Endothelial cell of umbilical vein (primary cell): Measurements from ENCODE around the gene UNC50. TPM values are rescaled to one million over a fixed set of nuclear protein-coding genes. Genes with fewer than 3 reads are reported as not detected.

Experiments
- BruUV-seq: library from RNA; stranded (reverse); fragments of 400-500 nt; replicated peaks from 2 replicates; lab custom pipeline; 2021; lab: Mats Ljungman, UMichigan
- CTCF ChIA-PET: fragments of 300-600, 350-600 bp; sonication (Branson Sonifier 250); formaldehyde crosslinking; loops from one replicate; lab custom pipeline; 2021; ENCODE audit warnings: antibody characterized with exemption, inconsistent platforms; lab: Charles Lee
- POLR2A ChIA-PET: fragments of 300-600, 350-600 bp; sonication (Branson Sonifier 250); formaldehyde crosslinking; loops from one replicate; lab custom pipeline; 2021; ENCODE audit warnings: antibody characterized with exemption, inconsistent platforms; lab: Charles Lee
- DNase-seq: peaks from one replicate; pipeline ENCODE4 v3.0.0-alpha.2; 2011; ENCODE audit warnings: low read depth, low spot score
- FAIRE-seq: peaks from 2 replicates; lab custom pipeline; 2011; peaks lifted over from hg19 to GRCh38; lab: Jason Lieb, UNC
- H2AFZ ChIP-seq: 2 replicates; pipeline ENCODE4 v1.6.0; 2012; ENCODE audit warnings: low read depth, low read length, control low read depth, inconsistent platforms
- H3K27ac ChIP-seq: 2 replicates; pipeline ENCODE4 v1.5.1; 2011; ENCODE audit warnings: low read depth, mild to moderate bottlenecking, control low read depth, low read length, moderate library complexity; ENCODE audit not compliant: insufficient read depth
- H3K27me3 ChIP-seq, 2 experiments: 2 replicates each; pipeline versions ENCODE4 v1.6.0 to v1.6.1; 2011; ENCODE audit warnings: low read length in 2 of 2, mixed read lengths in 1 of 2; ENCODE audit not compliant: control insufficient read depth in 2 of 2, insufficient read depth in 2 of 2
- H3K36me3 ChIP-seq, 2 experiments: 2 replicates in 1 of 2; 3 replicates in 1 of 2; pipeline ENCODE4 v1.5.1; 2011; ENCODE audit warnings: low read length in 2 of 2, mild to moderate bottlenecking in 1 of 2, moderate library complexity in 1 of 2; ENCODE audit not compliant: control insufficient read depth in 2 of 2, insufficient read depth in 2 of 2; ENCODE audit errors: extremely low read depth in 1 of 2
- H3K4me1 ChIP-seq: 3 replicates; pipeline ENCODE4 v1.5.1; 2011; ENCODE audit warnings: mild to moderate bottlenecking, low read length; ENCODE audit not compliant: control insufficient read depth, insufficient read depth; ENCODE audit errors: extremely low read depth
- H3K4me2 ChIP-seq: 2 replicates; pipeline ENCODE4 v1.6.1; 2011; ENCODE audit warnings: low read length, control low read depth, mixed read lengths; ENCODE audit not compliant: insufficient read depth
- H3K4me3 ChIP-seq, 3 experiments: fragments of 200-600 bp in 1 of 3; sonication (generic), shearing (Covaris generic) in 1 of 3; replicated peaks in 1 of 3; 2 replicates each; pipeline ENCODE4 v1.5.1; 2011 to 2016; ENCODE audit warnings: control low read depth in 3 of 3, low read length in 3 of 3, mild to moderate bottlenecking in 2 of 3, inconsistent platforms in 1 of 3, low read depth in 1 of 3, moderate library complexity in 1 of 3; ENCODE audit not compliant: insufficient read depth in 1 of 3
- H3K79me2 ChIP-seq: 2 replicates; pipeline ENCODE4 v1.6.0; 2012; ENCODE audit warnings: low read length, inconsistent platforms; ENCODE audit not compliant: control insufficient read depth, insufficient read depth
- H3K9ac ChIP-seq: replicated peaks from 2 replicates; pipeline ENCODE3; 2011; ENCODE audit warnings: low read length, control low read depth; ENCODE audit not compliant: insufficient read depth; ENCODE audit errors: extremely low read depth
- H3K9me1 ChIP-seq: replicated peaks from 3 replicates; pipeline ENCODE4 v1.6.0; 2011; ENCODE audit warnings: mild to moderate bottlenecking, low read length; ENCODE audit not compliant: control insufficient read depth, insufficient read depth; ENCODE audit errors: extremely low read depth
- H3K9me3 ChIP-seq: replicated peaks from 2 replicates; pipeline ENCODE4 v1.5.1; 2012; ENCODE audit warnings: low read length, inconsistent platforms; ENCODE audit not compliant: control insufficient read depth, insufficient read depth
- H4K20me1 ChIP-seq: replicated peaks from 2 replicates; pipeline ENCODE3; 2011; ENCODE audit warnings: mild to moderate bottlenecking, low read length; ENCODE audit not compliant: control insufficient read depth, insufficient read depth; ENCODE audit errors: extremely low read depth
- EZH2 ChIP-seq: IDR thresholded peaks from 2 replicates; pipeline ENCODE4 v1.6.1; 2012; ENCODE audit warnings: borderline replicate concordance, low read depth, mild to moderate bottlenecking, moderate library complexity, low read length, inconsistent platforms; ENCODE audit not compliant: severe bottlenecking
- FOS ChIP-seq: IDR thresholded peaks from 2 replicates; pipeline ENCODE4 v1.6.1; 2011; ENCODE audit warnings: mild to moderate bottlenecking, low read length, moderate library complexity, borderline replicate concordance; ENCODE audit not compliant: insufficient read depth
- GATA2 ChIP-seq: IDR thresholded peaks from 2 replicates; pipeline ENCODE4 v1.7.0; 2011; ENCODE audit warnings: low read depth, mild to moderate bottlenecking, moderate library complexity, mixed read lengths, low read length; ENCODE audit not compliant: insufficient read length, insufficient read depth
- JUN ChIP-seq: IDR thresholded peaks from 2 replicates; pipeline ENCODE4 v1.6.1; 2011; ENCODE audit warnings: borderline replicate concordance, low read depth; ENCODE audit not compliant: insufficient read length, insufficient read depth
- MYC ChIP-seq: IDR thresholded peaks from one replicate; pipeline ENCODE4 v1.6.1; 2011; ENCODE audit warnings: mild to moderate bottlenecking, low read depth, low read length
- POLR2A ChIP-seq: IDR thresholded peaks from 2 replicates; pipeline ENCODE4 v1.6.1; 2012; ENCODE audit warnings: low read depth, mild to moderate bottlenecking, control low read depth, low read length
- POLR2AphosphoS5 ChIP-seq: IDR thresholded peaks from 2 replicates; pipeline ENCODE4 v1.6.1; 2012; ENCODE audit warnings: low read depth, mild to moderate bottlenecking, control low read depth, low read length, moderate library complexity; ENCODE audit not compliant: insufficient read depth
- dilution Hi-C: fragments of 300-500 bp; cut with MboI; formaldehyde crosslinking; loops from one replicate; pipeline ENCODE4 v1.15.0; 2019; ENCODE audit warnings: low sequenced_read_pairs; ENCODE audit not compliant: extremely low pct_ligation_motif_present
- intact Hi-C: fragments of 100-400 bp; cut with micrococcal nuclease; formaldehyde crosslinking; loops from one replicate; pipeline ENCODE4 v1.10.0; 2022
- polyA plus RNA-seq, 4 experiments: library from polyadenylated mRNA; depleted of rRNA in 3 of 4; stranded (reverse) in 3 of 4; unstranded in 1 of 4; fragments of >200 nt; gene quantifications; 2 replicates each; pipeline versions ENCODE4 v1.2.1 to v1.2.3, GENCODE V29; 2011 to 2012; ENCODE audit warnings: missing spikeins in 1 of 4
- total RNA-seq: library from RNA; stranded (reverse); gene quantifications from 2 replicates; pipeline ENCODE4 v1.2.3, GENCODE V29; 2021
- TF ChIP-seq, protein P1 (sequence below): IDR thresholded peaks from 2 replicates; pipeline ENCODE4 v1.6.1; 2011; ENCODE audit not compliant: insufficient read depth, insufficient read length
- TF ChIP-seq, protein P2 (sequence below), 2 donors: IDR thresholded peaks; 1 replicate in 1 of 2; 2 replicates in 1 of 2; pipeline ENCODE4 v1.5.1; 2011; ENCODE audit warnings: low read length in 2 of 2, mild to moderate bottlenecking in 2 of 2, moderate library complexity in 2 of 2, control low read depth in 1 of 2, inconsistent platforms in 1 of 2, low read depth in 1 of 2; ENCODE audit not compliant: insufficient read depth in 1 of 2; ENCODE audit errors: extremely low read depth in 1 of 2

Gene UNC50
- total and polyA plus RNA-seq, 2 donors (not counting 3 experiments of a cell fraction or from before 2014, with no cell fraction given): 33.5 to 56.6 TPM

DNA sequence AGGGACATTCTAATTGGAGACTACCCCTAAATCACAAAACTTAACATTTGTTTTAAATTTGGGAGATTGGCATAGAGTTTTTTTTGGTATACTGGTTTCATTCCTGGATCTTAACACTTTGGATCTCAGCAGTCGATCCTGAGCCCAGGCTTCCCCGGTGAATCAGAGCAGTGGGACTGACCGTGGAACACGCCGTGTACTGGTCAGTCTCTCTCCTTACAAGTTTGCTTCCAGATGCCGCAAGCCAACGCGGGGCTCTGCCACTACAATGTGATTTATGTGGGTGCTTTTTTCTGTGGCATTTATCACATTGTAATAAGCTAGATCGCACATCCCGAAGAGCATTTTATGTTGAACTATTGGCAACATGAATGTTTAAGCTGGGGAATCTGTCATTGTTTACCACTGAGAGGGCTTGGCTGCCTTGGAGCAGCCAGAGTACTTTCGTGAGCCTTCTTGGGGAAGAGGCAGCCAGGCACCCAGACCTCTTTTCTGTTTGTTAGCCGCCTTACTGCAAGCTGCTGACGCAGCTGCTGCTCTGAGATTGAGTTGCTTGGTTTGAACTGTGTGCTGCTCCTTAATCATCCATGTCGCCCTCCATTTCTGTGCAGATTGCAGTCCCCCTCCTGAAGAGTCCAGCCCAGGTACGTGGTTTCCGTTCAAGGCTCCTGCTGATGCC is 49.4 kb upstream of the UNC50 start:
- intact Hi-C loops: no loop called here
- H3K27ac ChIP-seq: no peak overlapping the region
- H3K27me3 ChIP-seq: no peaks in the 10 kb centered on the region
- TF ChIP-seq POLR2AphosphoS5 (no peak), POLR2A (no peak), FOS (no peak), GATA2 (no peak), JUN (no peak), EZH2 (no peak), MYC (no peak)
- TF ChIP-seq, protein P1, sequence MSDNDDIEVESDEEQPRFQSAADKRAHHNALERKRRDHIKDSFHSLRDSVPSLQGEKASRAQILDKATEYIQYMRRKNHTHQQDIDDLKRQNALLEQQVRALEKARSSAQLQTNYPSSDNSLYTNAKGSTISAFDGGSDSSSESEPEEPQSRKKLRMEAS: no peak
- TF ChIP-seq, protein P2, sequence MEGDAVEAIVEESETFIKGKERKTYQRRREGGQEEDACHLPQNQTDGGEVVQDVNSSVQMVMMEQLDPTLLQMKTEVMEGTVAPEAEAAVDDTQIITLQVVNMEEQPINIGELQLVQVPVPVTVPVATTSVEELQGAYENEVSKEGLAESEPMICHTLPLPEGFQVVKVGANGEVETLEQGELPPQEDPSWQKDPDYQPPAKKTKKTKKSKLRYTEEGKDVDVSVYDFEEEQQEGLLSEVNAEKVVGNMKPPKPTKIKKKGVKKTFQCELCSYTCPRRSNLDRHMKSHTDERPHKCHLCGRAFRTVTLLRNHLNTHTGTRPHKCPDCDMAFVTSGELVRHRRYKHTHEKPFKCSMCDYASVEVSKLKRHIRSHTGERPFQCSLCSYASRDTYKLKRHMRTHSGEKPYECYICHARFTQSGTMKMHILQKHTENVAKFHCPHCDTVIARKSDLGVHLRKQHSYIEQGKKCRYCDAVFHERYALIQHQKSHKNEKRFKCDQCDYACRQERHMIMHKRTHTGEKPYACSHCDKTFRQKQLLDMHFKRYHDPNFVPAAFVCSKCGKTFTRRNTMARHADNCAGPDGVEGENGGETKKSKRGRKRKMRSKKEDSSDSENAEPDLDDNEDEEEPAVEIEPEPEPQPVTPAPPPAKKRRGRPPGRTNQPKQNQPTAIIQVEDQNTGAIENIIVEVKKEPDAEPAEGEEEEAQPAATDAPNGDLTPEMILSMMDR (IDR thresholded peaks at IDR 0.05; ENCODE audit: extremely low read depth in 1 of 2, insufficient read depth in 1 of 2, low read depth in 1 of 2, low read length in 2 of 2): no peak
- peaks cover 2 to 26% of the 10 kb centered on the region in 2 experiments for H3K36me3 ChIP-seq
- FAIRE-seq: no peak
- H3K79me2 ChIP-seq: no peaks in the 10 kb centered on the region
- no peak for DNase-seq
- no peak overlapping the region for H3K4me2 ChIP-seq
- H3K9me1 ChIP-seq: no peaks in the 10 kb centered on the region
- POLR2A ChIA-PET: no interaction called here
- no TSS peak for BruUV-seq
- no peak overlapping the region for H3K4me3 ChIP-seq
- no peak overlapping the region for H2AFZ ChIP-seq
- dilution Hi-C loops: no loop called here
- H3K4me1 ChIP-seq: no peaks in the 10 kb centered on the region
- no peaks in the 10 kb centered on the region for H4K20me1 ChIP-seq
- CTCF ChIA-PET: interaction anchor here (0.7 to 2.1 kb wide), 5 partner anchors 10 to 146 kb away, joined by 3 to 22 read pairs (median 3); no protein-coding TSS in a partner anchor
- no peak overlapping the region for H3K9ac ChIP-seq
- no peaks in the 10 kb centered on the region for H3K9me3 ChIP-seq
